Right lobe of liver (tissue), 4 donors: ENCODE data around the gene SPP1.

Experiments
- CTCF ChIP-seq, 4 donors: fragments of 200-600 bp in 3 of 4; fragments of 450-650 bp in 1 of 4; IDR thresholded peaks; one replicate each; pipeline versions ENCODE4 v1.5.1 to v1.8.0; 2016 to 2022; ENCODE audit warnings: antibody characterized with exemption in 4 of 4, mild to moderate bottlenecking in 2 of 4
- POLR2A ChIP-seq: fragments of 450-650 bp; IDR thresholded peaks from one replicate; pipeline ENCODE4 v1.6.1; 2017; ENCODE audit warnings: antibody characterized with exemption, mild to moderate bottlenecking
- donor health status: DM: no; HTN: no; CAD: no.
- donor health status: DM: no; HTN: no; CAD: no.
- donor health status: DM: no; HTN: yes; CAD: no.

DNA sequence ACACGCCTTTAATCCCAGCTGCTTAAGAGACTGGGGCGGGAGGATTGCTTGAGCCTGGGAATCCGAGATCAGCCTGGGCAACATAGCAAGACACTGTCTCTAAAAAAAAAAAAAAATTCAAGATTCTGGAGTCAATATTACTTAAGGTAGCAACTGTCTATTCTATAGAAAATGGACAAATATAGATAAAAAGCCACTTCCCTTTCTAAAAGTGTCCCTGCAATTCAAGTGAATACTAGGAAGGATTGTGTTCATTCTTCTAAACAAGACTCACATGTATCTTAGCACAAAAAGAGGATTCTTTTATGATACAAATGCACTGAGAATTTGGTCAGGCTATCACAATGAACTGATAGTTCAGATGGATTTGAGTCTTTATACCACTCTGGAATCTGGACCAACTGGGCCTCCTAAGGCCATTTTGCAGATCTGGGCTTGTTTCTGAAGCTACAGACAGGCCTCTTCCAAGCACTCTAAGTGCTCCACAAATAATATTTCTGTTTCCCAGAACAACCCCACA is 38.9 kb downstream of the SPP1 start:
- TF ChIP-seq CTCF (IDR thresholded peaks at IDR 0.05) (no peak), POLR2A (no peak)
